Uterus (tissue), 4 donors: Measurements from ENCODE around the gene NPHP1. TPM values are rescaled to one million over a fixed set of nuclear protein-coding genes. Genes with fewer than 3 reads are reported as not detected.
A peak's percentile ranks its signal among the peaks of the same experiment; 100 is the strongest.

Experiments
- DNase-seq, 2 donors: peaks; one replicate each; pipeline ENCODE4 v3.0.0-alpha.2; 2019 to 2020
- H3K27ac ChIP-seq, 2 donors: fragments of 200-600 bp; sonication (generic); 1 replicate in 1 of 2; 2 replicates in 1 of 2; pipeline ENCODE4 v1.5.1; 2016 to 2018
- H3K27me3 ChIP-seq, 2 donors: fragments of 200-600 bp; sonication (generic); one replicate each; pipeline ENCODE4 v1.5.1; 2018 to 2019; ENCODE audit warnings: control low read depth in 1 of 2
- H3K36me3 ChIP-seq, 2 donors: fragments of 200-600 bp; sonication (generic); one replicate each; pipeline ENCODE4 v1.5.1; 2019; ENCODE audit warnings: control low read depth in 1 of 2
- H3K4me1 ChIP-seq, 2 donors: fragments of 200-600 bp; sonication (generic); one replicate each; pipeline ENCODE4 v1.5.1; 2018 to 2019; ENCODE audit warnings: control low read depth in 1 of 2
- H3K4me3 ChIP-seq, 2 donors: fragments of 200-600 bp; sonication (generic); 1 replicate in 1 of 2; 2 replicates in 1 of 2; pipeline ENCODE4 v1.5.1; 2018 to 2019; ENCODE audit warnings: mild to moderate bottlenecking in 1 of 2
- H3K9me3 ChIP-seq, 2 donors: fragments of 200-600 bp; sonication (generic); one replicate each; pipeline ENCODE4 v1.5.1; 2019; ENCODE audit warnings: control low read depth in 1 of 2
- CTCF ChIP-seq, 4 experiments: fragments of 200-600 bp in 2 of 4; fragments of 450-650 bp in 2 of 4; sonication (generic) in 2 of 4; IDR thresholded peaks; one replicate each; pipeline ENCODE4 v1.5.1; 2016 to 2019; ENCODE audit warnings: antibody characterized with exemption in 4 of 4, mild to moderate bottlenecking in 2 of 4, moderate library complexity in 1 of 4
- POLR2A ChIP-seq, 2 donors: fragments of 450-650 bp; IDR thresholded peaks; one replicate each; pipeline ENCODE4 v1.6.1; 2016; ENCODE audit warnings: antibody characterized with exemption in 2 of 2, mild to moderate bottlenecking in 1 of 2, moderate library complexity in 1 of 2
- intact Hi-C: fragments of 100-400 bp; cut with DNase I; formaldehyde crosslinking; loops from one replicate; pipeline ENCODE4 v1.15.1; 2023; ENCODE audit warnings: low total_unique reads
- total RNA-seq, 4 donors: library from RNA; depleted of rRNA in 3 of 4; stranded (reverse); fragments of >200 nt in 3 of 4; gene quantifications; one replicate each; pipeline versions ENCODE4 v1.1.0 to v1.2.4, GENCODE V29; 2014 to 2023
- donor health status: DM: yes; HTN: yes; CAD: no.

NPHP1 gene
- total RNA-seq, 4 donors from 2014 or later, result 9.4 to 35.6 (median 17.2) TPM

- Histone ChIP-seq H3K36me3 (no peaks in the 10 kb centered on the region), H3K4me3 (no peak overlapping the region), H3K4me1 (no peaks in the 10 kb centered on the region), H3K27me3 (no peaks in the 10 kb centered on the region), H3K27ac (no peak overlapping the region), H3K9me3 (no peaks in the 10 kb centered on the region)
- intact Hi-C loops, result no loop called here
- TF ChIP-seq CTCF (IDR thresholded peaks at IDR 0.05), result no peak
- no peak for DNase-seq
Observed at GRCh38 chr2:110126086-110126773, 78.6 kb downstream of the NPHP1 start.

GRCh38 chr2:110124939-110125691, 79.7 kb downstream of the NPHP1 start:
- TF ChIP-seq POLR2A (IDR thresholded peaks at IDR 0.05) (no peak), CTCF (IDR thresholded peaks at IDR 0.05) (no peak)
- H3K9me3 ChIP-seq, result no peaks in the 10 kb centered on the region
- intact Hi-C loops, result no loop called here
- no peaks in the 10 kb centered on the region for H3K27me3 ChIP-seq
- H3K36me3 ChIP-seq, result no peaks in the 10 kb centered on the region
- H3K4me1 ChIP-seq, result no peaks in the 10 kb centered on the region
- no peak overlapping the region for H3K27ac ChIP-seq
- DNase-seq, result no peak
- H3K4me3 ChIP-seq, result no peak overlapping the region

GRCh38 chr2:110124038-110124825, 80.6 kb downstream of the NPHP1 start:
- Histone ChIP-seq H3K36me3 (no peaks in the 10 kb centered on the region), H3K27me3 (no peaks in the 10 kb centered on the region), H3K4me3 (no peak overlapping the region), H3K27ac (no peak overlapping the region), H3K9me3 (no peaks in the 10 kb centered on the region), H3K4me1 (no peaks in the 10 kb centered on the region)
- no peak for TF ChIP-seq CTCF (IDR thresholded peaks at IDR 0.05)
- no peak for TF ChIP-seq POLR2A (IDR thresholded peaks at IDR 0.05)
- intact Hi-C loops, result no loop called here
- no peak for DNase-seq

- H3K27ac ChIP-seq, result no peak overlapping the region
- H3K36me3 ChIP-seq, result no peaks in the 10 kb centered on the region
- intact Hi-C loops, result no loop called here
- H3K27me3 ChIP-seq, result peaks cover 0 to under 1% of the 10 kb centered on the region in 2 donors
- no peak for TF ChIP-seq POLR2A (IDR thresholded peaks at IDR 0.05)
- TF ChIP-seq CTCF (IDR thresholded peaks at IDR 0.05), result no peak
- H3K9me3 ChIP-seq, result no peaks in the 10 kb centered on the region
- no peaks in the 10 kb centered on the region for H3K4me1 ChIP-seq
- DNase-seq, result no peak
- H3K4me3 ChIP-seq, result no peak overlapping the region
Observed at GRCh38 chr2:110121592-110121991, 83.2 kb downstream of the NPHP1 start.

- intact Hi-C loops, result no loop called here
- no peak for DNase-seq
- no peaks in the 10 kb centered on the region for H3K36me3 ChIP-seq
- H3K4me3 ChIP-seq, result no peak overlapping the region
- H3K9me3 ChIP-seq, result no peaks in the 10 kb centered on the region
- peak overlapping the region in 1 of 2 donors; percentile 39 for H3K27ac ChIP-seq
- TF ChIP-seq CTCF (IDR thresholded peaks at IDR 0.05) (no peak), POLR2A (IDR thresholded peaks at IDR 0.05) (no peak)
- peaks cover 4 to 6% of the 10 kb centered on the region in 2 donors for H3K27me3 ChIP-seq
- peaks cover 0 to 3% of the 10 kb centered on the region in 2 donors for H3K4me1 ChIP-seq
Observed at GRCh38 chr2:110121052-110121334, 83.8 kb downstream of the NPHP1 start.
